ENCODE measurements around the gene TMEFF1. TPM values are rescaled to one million over a fixed set of nuclear protein-coding genes. Genes with fewer than 3 reads are reported as not detected.

TMEFF1 gene
- total and polyA plus RNA-seq, 2 of the 8 experiments (the other 6 are each of a cell fraction or from before 2014, with no cell fraction given): 13.5 to 68.2 TPM

GRCh38 chr9:100437860-100438805 is 34.8 kb upstream of the TMEFF1 start:
- H4K20me1 ChIP-seq (replicated peaks in 1 of 2; ENCODE audit: control insufficient read depth in 1 of 2, insufficient read depth in 2 of 2, low read length in 2 of 2): peaks cover 0 to 3% of the 10 kb centered on the region in 2 experiments
- H3K4me1 ChIP-seq (replicated peaks in 1 of 4; ENCODE audit: control insufficient read depth in 3 of 4, insufficient read depth in 4 of 4, low read length in 3 of 4): no peaks in the 10 kb centered on the region
- H3K4me2 ChIP-seq (ENCODE audit: insufficient read depth in 1 of 2, low read depth in 2 of 2, low read length in 2 of 2): no peak overlapping the region
- no peak overlapping the region for H3K18ac ChIP-seq (ENCODE audit: extremely low read depth, low read length)
- H2BK15ac ChIP-seq (ENCODE audit: low read length): no peak overlapping the region
- no peaks in the 10 kb centered on the region for H3K23me2 ChIP-seq (ENCODE audit: low read depth, low read length)
- H3K14ac ChIP-seq (ENCODE audit: insufficient read length): no peak overlapping the region
- no peak overlapping the region for H3K56ac ChIP-seq (replicated peaks; ENCODE audit: insufficient read length, low read depth, low read length)
- no peak overlapping the region for H3K9ac ChIP-seq (replicated peaks in 1 of 4; ENCODE audit: extremely low read depth in 1 of 4, low read depth in 3 of 4, low read length in 3 of 4)
- H2BK12ac ChIP-seq (ENCODE audit: low read depth, low read length): no peak overlapping the region
- TF ChIP-seq RAD21 (IDR thresholded peaks at IDR 0.05 in 1 of 2, conservative IDR thresholded peaks at IDR 0.05 in 1 of 2; ENCODE audit: low read depth in 2 of 2, low read length in 2 of 2) (peak; percentile 60 to 70), BACH1 (IDR thresholded peaks at IDR 0.05; ENCODE audit: low read length) (no peak)
- TF ChIP-seq, protein P1, sequence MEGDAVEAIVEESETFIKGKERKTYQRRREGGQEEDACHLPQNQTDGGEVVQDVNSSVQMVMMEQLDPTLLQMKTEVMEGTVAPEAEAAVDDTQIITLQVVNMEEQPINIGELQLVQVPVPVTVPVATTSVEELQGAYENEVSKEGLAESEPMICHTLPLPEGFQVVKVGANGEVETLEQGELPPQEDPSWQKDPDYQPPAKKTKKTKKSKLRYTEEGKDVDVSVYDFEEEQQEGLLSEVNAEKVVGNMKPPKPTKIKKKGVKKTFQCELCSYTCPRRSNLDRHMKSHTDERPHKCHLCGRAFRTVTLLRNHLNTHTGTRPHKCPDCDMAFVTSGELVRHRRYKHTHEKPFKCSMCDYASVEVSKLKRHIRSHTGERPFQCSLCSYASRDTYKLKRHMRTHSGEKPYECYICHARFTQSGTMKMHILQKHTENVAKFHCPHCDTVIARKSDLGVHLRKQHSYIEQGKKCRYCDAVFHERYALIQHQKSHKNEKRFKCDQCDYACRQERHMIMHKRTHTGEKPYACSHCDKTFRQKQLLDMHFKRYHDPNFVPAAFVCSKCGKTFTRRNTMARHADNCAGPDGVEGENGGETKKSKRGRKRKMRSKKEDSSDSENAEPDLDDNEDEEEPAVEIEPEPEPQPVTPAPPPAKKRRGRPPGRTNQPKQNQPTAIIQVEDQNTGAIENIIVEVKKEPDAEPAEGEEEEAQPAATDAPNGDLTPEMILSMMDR (IDR thresholded peaks at IDR 0.05; ENCODE audit: control extremely low read depth in 1 of 3, insufficient read depth in 1 of 3, low read depth in 1 of 3, low read length in 3 of 3): peak in 2 of 3 experiments; percentile 74 to 82; a peak in 3 of 4 replicates
- no peaks in the 10 kb centered on the region for H3K27me3 ChIP-seq (replicated peaks in 1 of 4; ENCODE audit: control insufficient read depth in 3 of 4, extremely low read depth in 1 of 4, insufficient read depth in 3 of 4, low read length in 3 of 4)
- WGBS, 2 experiments (ENCODE audit: extremely low coverage in 1 of 2, insufficient coverage in 1 of 2, insufficient read length in 1 of 2, insufficient replicate concordance in 2 of 2, low coverage in 1 of 2, low lambda C conversion rate in 2 of 2, missing lambda C conversion rate in 1 of 2): 23% methylated on average over 1 of the region's 1 CpG; no CpG with 5 or more reads in 1 of the 2 experiments
- H2AK5ac ChIP-seq (ENCODE audit: low read depth, low read length): no peak overlapping the region
- H3K36me3 ChIP-seq (ENCODE audit: control insufficient read depth in 2 of 4, insufficient read depth in 4 of 4, low read length in 3 of 4): no peaks in the 10 kb centered on the region; a peak in 1 of 8 replicates
- H3K4ac ChIP-seq (replicated peaks; ENCODE audit: insufficient read length, low read depth, low read length): no peak overlapping the region
- no peak overlapping the region for H3K27ac ChIP-seq (ENCODE audit: low read depth, low read length)
- DNase-seq (ENCODE audit: low read depth in 1 of 2, low spot score in 2 of 2) (peak in 1 of 2 experiments; percentile 85), FAIRE-seq (peak; percentile 80)
- H4K5ac ChIP-seq (ENCODE audit: insufficient read length, low read depth, low read length): no peak overlapping the region
- H2BK20ac ChIP-seq (ENCODE audit: low read length): no peak overlapping the region
- H3K23ac ChIP-seq (ENCODE audit: insufficient read length): no peak overlapping the region
- POLR2A ChIA-PET (ENCODE audit: partially characterized antibody): interaction anchor here (1.0 to 1.8 kb wide), 2 partner anchors 11 to 50 kb away, joined by 3 to 16 read pairs; partner anchors contain the start of gene MSANTD3
- no peak overlapping the region for H4K8ac ChIP-seq (ENCODE audit: extremely low read depth, insufficient read depth, low read length)
- no peak overlapping the region for H4K91ac ChIP-seq (replicated peaks; ENCODE audit: insufficient read length, low read length)
- peaks cover 7% of the 10 kb centered on the region; the same call in 1 of the 2 replicates for H3K79me1 ChIP-seq (ENCODE audit: low read depth, low read length)
- no peak overlapping the region for H2BK120ac ChIP-seq (replicated peaks; ENCODE audit: low read depth, low read length)
- H2AFZ ChIP-seq (ENCODE audit: low read length): no peak overlapping the region
- no peak overlapping the region for H2BK5ac ChIP-seq (ENCODE audit: low read depth, low read length)
- peaks cover 2 to 48% of the 10 kb centered on the region in 2 experiments; a peak in 3 of 4 replicates for H3K79me2 ChIP-seq (ENCODE audit: control insufficient read depth in 1 of 2, insufficient read depth in 2 of 2, low read length in 2 of 2)
- no peaks in the 10 kb centered on the region for H3K9me3 ChIP-seq (ENCODE audit: insufficient read depth in 2 of 2, low read depth in 1 of 2, low read length in 1 of 2)
- CTCF ChIA-PET (ENCODE audit: partially characterized antibody): interaction anchor here (0.6 to 3.4 kb wide), 36 partner anchors 9 to 829 kb away, joined by 3 to 19 read pairs (median 4); partner anchors contain the start of genes MSANTD3 and TMEFF1
- H3K4me3 ChIP-seq (ENCODE audit: extremely low read depth in 1 of 4, insufficient read depth in 2 of 4, low read depth in 3 of 4, low read length in 4 of 4): no peak overlapping the region
